Breast epithelium (tissue), 3 donors: ENCODE measurements around the gene FHOD3.

Experiments
- CTCF ChIP-seq, 3 donors: fragments of 450-650 bp; IDR thresholded peaks; one replicate each; pipeline ENCODE4 v1.5.1; 2016 to 2017; ENCODE audit warnings: antibody characterized with exemption in 3 of 3, mild to moderate bottlenecking in 3 of 3, moderate library complexity in 3 of 3
- POLR2A ChIP-seq: fragments of 450-650 bp; IDR thresholded peaks from one replicate; pipeline ENCODE4 v1.6.1; 2016; ENCODE audit warnings: antibody characterized with exemption, mild to moderate bottlenecking, moderate library complexity
- POLR2AphosphoS5 ChIP-seq, 3 donors: sonication (generic); formaldehyde crosslinking; IDR thresholded peaks; one replicate each; pipeline ENCODE4 v1.6.1; 2017; ENCODE audit warnings: antibody characterized with exemption in 3 of 3

DNA sequence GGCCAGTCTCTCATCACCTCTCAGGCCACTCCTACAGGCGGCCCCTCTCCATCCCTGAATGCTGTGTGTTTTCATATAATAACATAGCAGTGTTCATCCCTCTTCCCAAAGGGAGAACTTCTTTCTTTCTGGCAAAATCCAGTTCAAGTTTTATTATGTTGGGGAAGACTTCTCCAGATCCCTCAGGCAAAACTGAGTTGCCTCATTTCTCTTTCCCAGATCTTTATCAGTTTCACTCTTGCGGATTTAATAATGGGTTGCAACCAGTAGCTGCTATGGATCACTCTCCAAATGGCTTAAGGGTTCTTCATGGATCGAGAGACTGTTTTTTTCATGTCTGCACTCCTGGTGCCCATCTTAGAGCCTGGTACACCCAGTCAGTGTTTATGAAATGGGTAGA is 129.9 kb downstream of the FHOD3 start:
- TF ChIP-seq CTCF (IDR thresholded peaks at IDR 0.05) (no peak), POLR2A (no peak), POLR2AphosphoS5 (IDR thresholded peaks at IDR 0.05) (no peak)
